ENCODE measurements around the gene VILL. TPM values are rescaled to one million over a fixed set of nuclear protein-coding genes. Genes with fewer than 3 reads are reported as not detected.

Gene VILL
- polyA plus RNA-seq, 2 of the 4 experiments (the other 2 are of a cell fraction) = 0.05 to 0.22 TPM

GRCh38 chr3:37952564-37952963 is 38.0 kb upstream of the VILL start:
- ATAC-seq (no peak), DNase-seq (ENCODE audit: low read depth in 1 of 2, low spot score in 1 of 2) (no peak), FAIRE-seq (no peak)
- TF ChIP-seq RAD21 (conservative IDR thresholded peaks at IDR 0.05 in 1 of 2, IDR thresholded peaks at IDR 0.05 in 1 of 2) (no peak), HEYL (CRISPR knock-in tag; IDR thresholded peaks at IDR 0.05) (no peak)
- no peaks in the 10 kb centered on the region for H3K9me3 ChIP-seq
- H3K4me1 ChIP-seq = no peaks in the 10 kb centered on the region
- H3K4me3 ChIP-seq = no peak overlapping the region
- CTCF ChIA-PET = interaction anchor here (2.5 to 8.5 kb wide), 2 partner anchors 13 to 21 kb away, joined by 8 to 74 read pairs; no protein-coding TSS in a partner anchor
- no peak overlapping the region for H3K27ac ChIP-seq
- POLR2A ChIA-PET = no interaction called here
- no peak overlapping the region for H3K4me2 ChIP-seq
- WGBS (ENCODE audit: missing lambda C conversion rate) = 98% methylated on average over 1 of the region's 1 CpG

GRCh38 chr3:37953226-37953625 is 37.4 kb upstream of the VILL start:
- H3K9me3 ChIP-seq = no peaks in the 10 kb centered on the region
- no peak overlapping the region for H3K27ac ChIP-seq
- no peaks in the 10 kb centered on the region for H3K4me1 ChIP-seq
- no peak overlapping the region for H3K4me3 ChIP-seq
- 93% methylated on average over 2 of the region's 2 CpGs for WGBS (ENCODE audit: missing lambda C conversion rate)
- CTCF ChIA-PET = interaction anchor here (2.5 to 8.5 kb wide), 2 partner anchors 13 to 20 kb away, joined by 8 to 74 read pairs; no protein-coding TSS in a partner anchor
- no peak overlapping the region for H3K4me2 ChIP-seq
- no peak for TF ChIP-seq ZFP36 (IDR thresholded peaks at IDR 0.05; ENCODE audit: borderline replicate concordance, partially characterized antibody)
- FAIRE-seq (no peak), ATAC-seq (no peak), DNase-seq (ENCODE audit: low read depth in 1 of 2, low spot score in 1 of 2) (no peak)
- POLR2A ChIA-PET = no interaction called here

- DNase-seq (ENCODE audit: low read depth in 1 of 2, low spot score in 1 of 2) (no peak), FAIRE-seq (no peak), ATAC-seq (no peak)
- WGBS (ENCODE audit: missing lambda C conversion rate) = 90% methylated on average over 5 of the region's 5 CpGs
- ChIA-PET POLR2A (no interaction called here), CTCF (interaction anchor here (2.5 to 8.5 kb wide), 2 partner anchors 12 to 20 kb away, joined by 8 to 74 read pairs; no protein-coding TSS in a partner anchor)
- no peak for TF ChIP-seq E2F6 (IDR thresholded peaks at IDR 0.05; ENCODE audit: borderline replicate concordance, low read depth)
- H3K9me3 ChIP-seq = no peaks in the 10 kb centered on the region
- H3K4me2 ChIP-seq = no peak overlapping the region
- H3K4me3 ChIP-seq = no peak overlapping the region
- H3K27ac ChIP-seq = no peak overlapping the region
- H3K4me1 ChIP-seq = no peaks in the 10 kb centered on the region
Measured at GRCh38 chr3:37953707-37954394, 36.7 kb upstream of the VILL start.

GRCh38 chr3:37954881-37955280 is 35.7 kb upstream of the VILL start:
- Histone ChIP-seq H3K4me1 (no peaks in the 10 kb centered on the region), H3K4me3 (no peak overlapping the region), H3K27ac (no peak overlapping the region), H3K9me3 (no peaks in the 10 kb centered on the region), H3K4me2 (no peak overlapping the region)
- WGBS (ENCODE audit: missing lambda C conversion rate) = 95% methylated on average over 5 of the region's 6 CpGs
- DNase-seq (ENCODE audit: low read depth in 1 of 2, low spot score in 1 of 2) (no peak), FAIRE-seq (no peak), ATAC-seq (no peak)
- ChIA-PET CTCF (interaction anchor here (1.0 to 8.5 kb wide), 4 partner anchors 11 to 100 kb away, joined by 3 to 74 read pairs (median 6); no protein-coding TSS in a partner anchor), POLR2A (no interaction called here)
- no peak for TF ChIP-seq HES2 (IDR thresholded peaks at IDR 0.05)
- no peak for TF ChIP-seq POLR2AphosphoS2 (conservative IDR thresholded peaks at IDR 0.05; ENCODE audit: low read length)
- TF ChIP-seq HOXB5 (CRISPR knock-in tag; IDR thresholded peaks at IDR 0.05) = no peak
- TF ChIP-seq BCL3 (IDR thresholded peaks at IDR 0.05) = no peak
- TF ChIP-seq CBX2 (IDR thresholded peaks at IDR 0.05; ENCODE audit: borderline replicate concordance, low read depth) = no peak
- no peak for TF ChIP-seq ESRRA (IDR thresholded peaks at IDR 0.05; ENCODE audit: borderline replicate concordance, low read length)
- no peak for TF ChIP-seq EHF (CRISPR knock-in tag; IDR thresholded peaks at IDR 0.05)
- no peak for TF ChIP-seq BHLHE40 (IDR thresholded peaks at IDR 0.05; ENCODE audit: low read depth, low read length)
- no peak for TF ChIP-seq NFE2L2 (conservative IDR thresholded peaks at IDR 0.05; ENCODE audit: low read length)
- TF ChIP-seq FOXS1 (CRISPR knock-in tag; IDR thresholded peaks at IDR 0.05) = no peak
- TF ChIP-seq CEBPB (IDR thresholded peaks at IDR 0.05) = no peak
- TF ChIP-seq JUN (IDR thresholded peaks at IDR 0.05) = no peak
- no peak for TF ChIP-seq KDM5A (IDR thresholded peaks at IDR 0.05)
- no peak for TF ChIP-seq HOXA7 (CRISPR knock-in tag; IDR thresholded peaks at IDR 0.05)
- no peak for TF ChIP-seq RNF2 (IDR thresholded peaks at IDR 0.05; ENCODE audit: borderline replicate concordance, low read depth)
- no peak for TF ChIP-seq RCOR1 (IDR thresholded peaks at IDR 0.05; ENCODE audit: low read depth, low read length)
- TF ChIP-seq MYC (IDR thresholded peaks at IDR 0.05; ENCODE audit: borderline replicate concordance, low read length) = no peak
- no peak for TF ChIP-seq CHD4 (IDR thresholded peaks at IDR 0.05; ENCODE audit: borderline replicate concordance)
- TF ChIP-seq PHF8 (IDR thresholded peaks at IDR 0.05; ENCODE audit: borderline replicate concordance, low read depth) = no peak
- no peak for TF ChIP-seq POLR2A (IDR thresholded peaks at IDR 0.05; ENCODE audit: low read length)
